ENCODE results near the gene NFIB.

The NFIB gene

GRCh38 chr9:14095277-14095676 lies 218.7 kb downstream of the NFIB start:
- peak; percentile 1 for DNase-seq

GRCh38 chr9:14094491-14094890 lies 219.4 kb downstream of the NFIB start:
- DNase-seq: peak; percentile 54

DNA sequence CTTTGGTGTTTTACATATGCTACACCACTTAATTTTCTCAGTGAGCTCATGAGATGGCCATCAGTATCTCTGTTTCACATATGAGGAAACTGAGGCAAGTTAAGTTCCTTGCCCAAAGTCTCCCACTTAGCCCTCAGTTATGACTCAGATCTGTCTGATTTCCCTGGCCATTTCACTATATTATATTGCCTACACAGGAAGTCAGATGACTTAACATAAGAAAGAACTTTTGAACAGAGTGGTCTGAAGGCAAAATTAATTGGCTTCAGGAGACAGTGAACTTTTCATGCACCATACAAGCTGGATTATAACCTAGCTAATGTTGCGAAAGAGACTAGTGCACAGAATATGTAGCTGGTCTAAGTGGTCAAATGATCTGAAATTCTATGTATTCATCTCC lies 221.6 kb downstream of the NFIB start:
- DNase-seq: no peak

DNA sequence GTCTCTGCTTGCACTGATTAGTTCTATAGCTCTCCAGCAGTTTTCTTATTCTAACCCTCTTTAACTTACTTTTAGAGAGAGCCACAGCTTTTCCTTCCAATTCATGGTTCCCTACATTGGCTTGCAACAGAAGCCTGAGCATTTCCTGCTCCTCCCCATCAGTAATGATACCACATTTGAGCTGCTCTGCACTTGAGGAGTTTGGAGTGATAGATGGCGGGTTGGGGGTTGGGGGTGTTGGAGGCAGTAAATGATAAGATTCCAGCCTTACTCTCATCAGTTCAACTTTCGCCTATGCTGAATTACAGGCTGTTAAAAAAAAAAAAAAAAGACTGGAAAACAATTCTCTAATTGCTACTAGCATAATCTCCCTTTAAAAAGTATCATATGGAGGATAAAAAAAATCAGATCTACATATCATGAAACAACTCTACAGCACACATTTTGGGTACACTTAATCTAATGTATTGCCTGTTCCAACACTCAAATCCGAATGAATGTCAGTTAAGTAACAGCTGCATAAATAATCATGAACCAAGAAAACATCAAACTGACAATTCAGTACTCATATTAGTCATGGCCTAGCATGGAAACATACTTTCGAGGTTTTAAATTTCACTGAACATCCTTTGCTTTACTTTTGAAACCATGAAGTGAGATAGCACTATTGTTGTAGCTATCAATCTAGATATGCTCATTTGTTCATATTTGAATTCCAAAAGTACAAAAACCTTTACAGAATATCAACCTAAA lies 224.7 kb downstream of the NFIB start:
- no peak for DNase-seq

DNA sequence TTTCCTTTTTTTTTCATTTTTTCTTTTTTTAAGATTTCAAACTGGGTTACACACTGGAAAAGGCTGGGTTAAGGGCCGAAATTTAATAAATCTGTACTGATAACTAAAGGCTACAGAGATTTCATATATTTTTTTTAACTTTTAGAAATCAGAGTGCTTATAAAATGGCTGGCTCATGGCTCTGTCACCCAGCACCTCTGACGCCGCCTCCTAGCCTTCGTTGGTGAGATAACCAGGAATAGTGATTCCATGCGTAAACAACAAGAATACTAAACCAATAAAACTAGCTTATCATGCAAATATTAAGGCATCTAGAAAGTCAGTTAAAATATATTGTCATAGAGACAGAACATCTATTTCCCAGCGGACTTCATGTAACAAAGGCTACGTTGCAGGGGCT lies 226.4 kb downstream of the NFIB start:
- no peak for DNase-seq

DNA sequence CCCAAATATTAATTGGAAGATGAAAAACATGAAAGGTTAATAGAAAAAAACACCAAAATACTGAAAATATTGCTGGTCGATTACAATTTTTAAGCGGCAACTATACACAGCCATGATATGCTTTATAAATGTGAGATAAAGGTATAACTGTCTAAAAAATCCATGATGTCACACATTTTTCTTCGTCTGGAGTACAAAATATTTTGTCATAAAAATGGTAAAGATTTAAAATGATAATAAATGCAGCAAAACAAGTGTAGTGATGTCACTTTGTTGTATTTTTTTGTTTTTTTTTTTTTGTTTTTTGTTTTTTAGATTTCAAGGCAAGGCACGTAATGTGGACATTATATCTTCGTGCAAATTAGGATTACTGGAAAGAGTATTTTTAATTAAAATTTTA lies 227.4 kb downstream of the NFIB start:
- DNase-seq: no peak

DNA sequence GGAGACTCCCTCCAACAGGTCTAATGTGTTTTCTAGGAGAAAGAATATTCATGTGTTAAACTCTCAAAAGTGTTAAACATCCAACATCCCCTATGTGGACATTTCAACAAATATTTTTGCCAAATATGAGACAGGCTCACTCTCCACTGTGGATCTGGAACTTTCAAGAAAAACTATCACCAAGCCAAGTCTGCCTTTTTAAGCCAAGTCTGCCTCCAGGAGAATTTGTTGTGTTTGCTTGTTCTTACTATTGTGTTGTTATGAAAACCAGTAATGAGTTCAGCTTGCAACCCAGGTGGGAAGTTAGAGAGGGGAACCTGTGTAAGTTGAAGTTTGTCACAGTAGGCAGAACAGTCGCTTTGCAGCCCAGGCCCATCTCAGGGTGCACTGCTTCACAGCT lies 228.1 kb downstream of the NFIB start:
- no peak for DNase-seq

- no peak for DNase-seq
Observed at GRCh38 chr9:14084867-14085266, 229.1 kb downstream of the NFIB start.

DNA sequence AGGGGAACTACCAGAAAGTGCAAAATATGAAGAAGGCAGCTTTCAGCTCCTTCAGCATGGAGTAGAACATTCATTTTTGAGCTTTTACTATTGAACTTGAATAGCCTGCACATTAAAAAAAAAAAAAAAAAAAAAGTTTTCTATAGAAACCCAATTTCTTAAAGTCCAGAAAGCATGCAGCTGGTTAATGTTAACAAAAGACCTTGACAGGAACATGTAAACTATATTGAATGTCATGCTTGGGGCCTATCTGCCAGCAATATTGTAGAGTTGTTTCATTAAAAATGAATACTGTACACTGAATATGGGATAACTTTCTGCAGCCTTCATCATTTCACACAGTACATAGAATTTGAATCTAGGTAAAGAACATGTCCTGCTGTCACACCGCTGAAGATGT lies 230.6 kb downstream of the NFIB start:
- DNase-seq: no peak

GRCh38 chr9:14082732-14083131 lies 231.2 kb downstream of the NFIB start:
- no peak for DNase-seq

DNA sequence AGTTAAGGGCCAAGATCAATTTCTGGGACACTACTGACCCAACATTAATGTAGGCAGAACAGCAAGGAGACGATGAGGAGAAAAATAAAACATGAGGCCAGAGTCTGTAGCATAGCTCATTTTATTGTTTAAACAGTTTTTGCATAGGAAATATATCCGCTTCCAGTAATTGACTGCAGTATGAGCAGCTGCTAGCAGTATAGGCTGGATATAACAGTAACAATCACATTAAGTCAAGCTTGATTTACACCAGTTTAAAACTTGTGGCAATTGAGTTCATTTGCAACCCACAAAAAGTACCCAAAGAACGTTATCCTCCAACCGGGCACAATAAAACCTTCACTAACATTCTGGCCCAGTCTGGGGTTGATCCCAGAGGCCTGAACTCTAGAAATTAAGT lies 232.2 kb downstream of the NFIB start:
- DNase-seq: no peak

- no peak for DNase-seq
Observed at GRCh38 chr9:14080959-14081542, 232.9 kb downstream of the NFIB start.

GRCh38 chr9:14079440-14079839 lies 234.5 kb downstream of the NFIB start:
- no peak for DNase-seq

DNA sequence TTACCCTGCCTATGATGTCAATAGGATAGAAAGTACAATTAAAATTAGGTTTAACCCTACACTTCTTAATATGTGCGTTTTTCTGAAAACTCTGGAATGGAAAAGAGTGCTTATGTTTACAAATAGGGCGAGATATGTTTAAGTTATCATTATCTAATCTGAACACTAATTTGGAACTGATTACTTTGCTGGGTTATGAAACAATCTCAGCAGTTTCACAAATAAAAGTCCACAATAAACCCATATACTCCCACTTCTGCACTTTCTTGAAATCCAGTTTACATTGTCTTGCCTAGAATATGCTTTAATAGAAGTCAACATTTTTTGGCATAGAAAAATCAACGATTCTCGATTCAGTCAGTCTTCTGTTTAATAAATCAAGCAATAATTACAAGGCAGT lies 236.3 kb downstream of the NFIB start:
- DNase-seq: no peak

DNA sequence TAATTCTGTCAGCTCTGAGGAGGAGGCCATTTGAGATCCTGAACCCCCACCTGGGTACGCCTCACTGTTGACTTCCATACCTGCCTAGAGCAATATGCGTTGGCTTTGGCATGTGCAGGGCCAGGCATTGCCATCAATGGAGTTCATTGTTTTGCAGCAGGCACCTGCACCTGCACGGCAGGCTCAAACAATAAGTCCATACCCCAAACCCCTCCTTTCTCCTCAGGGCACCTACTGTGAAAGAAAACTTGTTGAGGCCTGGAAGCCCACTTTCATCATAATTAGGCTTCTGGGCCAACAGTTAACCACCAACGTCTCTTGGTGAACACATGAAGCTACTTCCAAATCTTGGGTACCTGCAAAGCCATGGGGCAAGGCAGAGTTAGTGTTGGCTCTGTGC lies 238.7 kb downstream of the NFIB start:
- no peak for DNase-seq

- DNase-seq: no peak
Observed at GRCh38 chr9:14072850-14073249, 241.1 kb downstream of the NFIB start.

DNA sequence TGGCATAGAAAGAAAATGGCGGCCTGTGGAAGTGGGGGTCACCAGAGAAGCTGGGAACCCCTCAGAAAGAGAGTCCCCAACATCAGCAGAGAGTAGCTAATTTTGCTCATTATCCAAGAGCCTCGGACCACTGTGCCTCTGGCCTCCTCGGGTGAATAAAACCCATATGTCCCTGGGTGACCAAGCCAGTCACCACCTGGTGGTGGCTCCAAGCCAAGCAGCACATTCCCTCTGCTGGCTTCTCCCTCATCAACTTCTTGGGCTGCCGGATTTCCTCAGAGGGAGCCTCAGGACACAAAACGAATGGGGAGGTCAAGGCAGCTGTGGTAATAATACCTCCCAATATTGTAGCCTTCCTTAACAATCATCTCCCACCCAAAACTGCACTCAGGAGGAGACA lies 242.5 kb downstream of the NFIB start:
- DNase-seq: no peak

DNA sequence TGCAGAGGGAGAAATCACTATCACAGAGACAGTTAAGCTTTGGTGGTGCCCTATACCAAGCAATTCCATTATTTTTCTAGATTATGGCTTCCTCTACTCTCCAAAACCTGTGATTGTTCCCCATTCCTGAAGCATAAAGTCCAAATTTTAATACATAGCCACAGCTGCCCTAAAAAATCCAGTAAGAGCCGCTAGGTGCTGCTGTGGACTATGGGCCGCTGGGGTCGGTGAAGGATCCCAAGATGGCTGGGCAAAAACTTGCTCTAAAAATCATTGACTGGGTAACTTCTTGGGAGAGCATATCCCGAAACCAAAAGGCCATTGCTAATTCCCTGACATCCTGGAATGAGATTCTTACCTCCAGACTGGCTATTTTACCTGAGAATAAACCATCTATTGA lies 245.3 kb downstream of the NFIB start:
- no peak for DNase-seq

DNA sequence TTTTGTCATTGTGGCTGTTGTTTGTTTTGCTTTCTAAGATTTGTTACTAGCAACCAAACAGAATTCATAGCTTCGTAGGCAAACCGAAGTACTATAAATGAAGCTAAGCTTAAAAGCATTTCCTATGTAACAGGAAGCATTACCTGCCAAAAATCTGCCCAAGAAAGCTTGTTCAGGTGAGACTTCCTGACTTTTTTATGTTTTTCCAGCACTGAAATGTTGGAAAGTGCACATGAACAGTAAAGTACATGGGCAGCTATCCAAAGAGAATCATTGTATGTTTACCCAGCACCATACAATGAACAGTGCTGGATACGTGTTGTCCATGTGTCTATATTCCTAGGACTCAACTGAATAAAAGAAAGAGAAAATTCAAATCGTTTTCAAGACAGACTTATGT lies 247.1 kb downstream of the NFIB start:
- peak; percentile 16 for DNase-seq

DNA sequence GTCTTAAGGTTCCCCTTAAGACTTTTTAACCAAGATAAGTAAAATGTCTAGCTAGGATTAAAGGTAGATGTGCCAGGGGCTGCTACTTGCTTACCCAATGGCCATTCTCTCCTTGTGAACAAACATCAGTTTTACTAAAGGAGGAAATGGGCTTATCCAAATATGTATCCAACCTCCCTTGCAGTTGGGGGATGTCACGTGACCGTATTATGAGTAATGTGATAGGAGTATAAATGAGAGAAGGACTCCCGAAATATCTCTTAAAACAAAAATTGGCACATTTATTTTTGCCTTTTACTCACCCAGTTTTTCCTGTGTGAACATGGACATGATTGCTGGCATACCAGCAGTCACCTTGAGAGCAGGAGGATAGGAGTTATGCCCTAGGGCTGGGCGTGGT lies 247.9 kb downstream of the NFIB start:
- no peak for DNase-seq

DNA sequence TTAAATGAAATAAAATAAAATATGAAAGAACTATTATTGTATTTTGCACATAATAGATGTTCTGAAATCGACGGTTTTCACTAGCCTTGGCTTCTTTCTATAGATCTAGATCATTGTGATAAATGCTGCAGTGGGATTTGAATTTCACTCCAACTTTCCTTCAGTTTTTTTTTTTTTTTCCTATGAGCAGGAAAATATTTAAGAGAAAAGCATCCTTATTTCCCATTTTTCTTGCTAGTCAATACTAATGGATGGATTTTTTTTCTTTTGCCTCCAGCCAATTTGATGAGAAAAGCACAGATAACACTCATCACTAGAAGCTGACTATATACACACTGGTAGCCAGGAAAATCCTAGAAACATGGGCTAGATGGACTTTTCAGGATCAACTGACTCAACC lies 249.0 kb downstream of the NFIB start:
- no peak for DNase-seq

GRCh38 chr9:14063756-14064155 lies 250.2 kb downstream of the NFIB start:
- DNase-seq: no peak

- DNase-seq: no peak
Observed at GRCh38 chr9:14062586-14063221, 251.2 kb downstream of the NFIB start.

GRCh38 chr9:14061936-14062585 lies 251.9 kb downstream of the NFIB start:
- DNase-seq: no peak
